Measurements from ENCODE around the gene KCNQ1. TPM values are rescaled to one million over a fixed set of nuclear protein-coding genes. Genes with fewer than 3 reads are reported as not detected.

KCNQ1 gene
- total RNA-seq, 1 experiment from 2014 or later = 9.2 TPM

DNA sequence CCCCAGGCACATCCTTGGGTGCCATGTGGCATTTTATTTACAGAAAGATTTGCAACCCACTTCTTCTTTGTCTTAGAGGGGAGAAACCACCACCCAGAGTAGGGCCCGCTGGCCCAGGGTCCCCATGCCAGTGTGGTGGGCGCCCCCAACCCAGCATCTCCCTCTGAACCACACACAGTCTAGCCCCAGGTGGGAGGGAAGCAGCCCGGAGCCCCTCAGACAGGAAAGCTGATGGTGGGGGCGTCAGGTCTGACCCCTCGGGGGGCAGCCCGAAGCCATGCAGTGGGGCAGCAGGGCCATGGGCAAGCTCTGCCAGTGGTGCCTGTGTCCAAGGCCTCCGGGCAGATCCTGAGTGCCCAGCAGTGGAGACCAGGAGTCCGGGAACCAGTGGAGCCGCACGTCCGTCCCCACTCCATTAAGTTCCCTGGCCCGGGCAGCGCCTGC lies 12.2 kb upstream of the KCNQ1 start:
- Mint-ChIP-seq H3K27me3 (ENCODE audit: unreplicated experiment) (peaks cover 5% of the 10 kb centered on the region), H3K9me3 (ENCODE audit: low read depth, unreplicated experiment) (no peaks in the 10 kb centered on the region), H3K27ac (ENCODE audit: unreplicated experiment) (no peak overlapping the region), H3K36me3 (ENCODE audit: insufficient read depth, unreplicated experiment) (no peaks in the 10 kb centered on the region), H3K4me3 (ENCODE audit: low read depth, unreplicated experiment) (no peak overlapping the region), H3K4me1 (ENCODE audit: low read depth, unreplicated experiment) (no peaks in the 10 kb centered on the region)
- DNase-seq = no peak
- intact Hi-C loops (cut with micrococcal nuclease; ENCODE audit: unreplicated experiment) = loop anchor here (10.0 kb wide), 1 partner anchor 452 kb away; the partner anchor contains the start of gene CDKN1C
- BruUV-seq (replicated peaks) = no TSS peak
- TF ChIP-seq, protein P1, sequence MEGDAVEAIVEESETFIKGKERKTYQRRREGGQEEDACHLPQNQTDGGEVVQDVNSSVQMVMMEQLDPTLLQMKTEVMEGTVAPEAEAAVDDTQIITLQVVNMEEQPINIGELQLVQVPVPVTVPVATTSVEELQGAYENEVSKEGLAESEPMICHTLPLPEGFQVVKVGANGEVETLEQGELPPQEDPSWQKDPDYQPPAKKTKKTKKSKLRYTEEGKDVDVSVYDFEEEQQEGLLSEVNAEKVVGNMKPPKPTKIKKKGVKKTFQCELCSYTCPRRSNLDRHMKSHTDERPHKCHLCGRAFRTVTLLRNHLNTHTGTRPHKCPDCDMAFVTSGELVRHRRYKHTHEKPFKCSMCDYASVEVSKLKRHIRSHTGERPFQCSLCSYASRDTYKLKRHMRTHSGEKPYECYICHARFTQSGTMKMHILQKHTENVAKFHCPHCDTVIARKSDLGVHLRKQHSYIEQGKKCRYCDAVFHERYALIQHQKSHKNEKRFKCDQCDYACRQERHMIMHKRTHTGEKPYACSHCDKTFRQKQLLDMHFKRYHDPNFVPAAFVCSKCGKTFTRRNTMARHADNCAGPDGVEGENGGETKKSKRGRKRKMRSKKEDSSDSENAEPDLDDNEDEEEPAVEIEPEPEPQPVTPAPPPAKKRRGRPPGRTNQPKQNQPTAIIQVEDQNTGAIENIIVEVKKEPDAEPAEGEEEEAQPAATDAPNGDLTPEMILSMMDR (IDR thresholded peaks at IDR 0.05; ENCODE audit: unreplicated experiment) = no peak
- CTCF ChIA-PET = no interaction called here

- CTCF ChIA-PET = interaction anchor here (0.6 kb wide), 1 partner anchor 439 kb away, joined by 3 read pairs; no protein-coding TSS in a partner anchor
- intact Hi-C loops (cut with micrococcal nuclease; ENCODE audit: unreplicated experiment) = loop anchor here (10.0 kb wide), 1 partner anchor 451 kb away; the partner anchor contains the start of gene CDKN1C
These were observed 11.5 kb upstream of the KCNQ1 start for GRCh38 chr11:2433106-2433925.

DNA sequence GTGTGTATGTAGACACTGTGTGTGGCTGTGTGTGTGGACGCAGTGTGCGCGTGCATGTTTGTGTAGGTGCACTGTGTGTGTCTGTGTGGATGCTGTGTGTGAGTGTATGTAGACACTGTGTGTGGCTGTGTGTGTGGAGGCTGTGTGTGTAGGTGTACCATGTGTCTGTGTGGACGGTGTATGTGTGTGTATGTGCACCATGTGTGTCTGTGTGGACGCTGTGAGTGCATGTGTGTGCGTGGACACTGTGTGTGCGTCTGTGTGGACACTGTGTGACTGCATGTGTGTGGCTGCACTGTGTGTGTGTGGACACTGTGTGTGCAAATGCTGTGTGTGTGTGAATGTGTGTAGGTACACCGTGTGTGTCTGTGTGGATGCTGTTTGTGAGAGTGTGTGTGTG lies 10.8 kb upstream of the KCNQ1 start:
- H3K4me3 Mint-ChIP-seq (ENCODE audit: low read depth, unreplicated experiment) = no peak overlapping the region
- TF ChIP-seq, protein P1 (IDR thresholded peaks at IDR 0.05; ENCODE audit: unreplicated experiment) = no peak
- no peaks in the 10 kb centered on the region for H3K36me3 Mint-ChIP-seq (ENCODE audit: insufficient read depth, unreplicated experiment)
- H3K4me1 Mint-ChIP-seq (ENCODE audit: low read depth, unreplicated experiment) = no peaks in the 10 kb centered on the region
- CTCF ChIA-PET = no interaction called here
- H3K27ac Mint-ChIP-seq (ENCODE audit: unreplicated experiment) = no peak overlapping the region
- peaks cover 15% of the 10 kb centered on the region for H3K27me3 Mint-ChIP-seq (ENCODE audit: unreplicated experiment)
- no TSS peak for BruUV-seq (replicated peaks)
- intact Hi-C loops (cut with micrococcal nuclease; ENCODE audit: unreplicated experiment) = loop anchor here (10.0 kb wide), 1 partner anchor 451 kb away; the partner anchor contains the start of gene CDKN1C
- no peak for DNase-seq
- H3K9me3 Mint-ChIP-seq (ENCODE audit: low read depth, unreplicated experiment) = no peaks in the 10 kb centered on the region

More at GRCh38 chr11:2433106-2433925, 11.5 kb upstream of the KCNQ1 start:
- Mint-ChIP-seq H3K4me1 (ENCODE audit: low read depth, unreplicated experiment) (no peaks in the 10 kb centered on the region), H3K27me3 (ENCODE audit: unreplicated experiment) (peaks cover 8% of the 10 kb centered on the region), H3K9me3 (ENCODE audit: low read depth, unreplicated experiment) (no peaks in the 10 kb centered on the region), H3K4me3 (ENCODE audit: low read depth, unreplicated experiment) (no peak overlapping the region), H3K27ac (ENCODE audit: unreplicated experiment) (no peak overlapping the region), H3K36me3 (ENCODE audit: insufficient read depth, unreplicated experiment) (no peaks in the 10 kb centered on the region)
- no peak for DNase-seq
- no TSS peak for BruUV-seq (replicated peaks)
- TF ChIP-seq, protein P1 (IDR thresholded peaks at IDR 0.05; ENCODE audit: unreplicated experiment) = no peak

- intact Hi-C loops (cut with micrococcal nuclease; ENCODE audit: unreplicated experiment) = loop anchor here (10.0 kb wide), 1 partner anchor 450 kb away; the partner anchor contains the start of gene CDKN1C
- Mint-ChIP-seq H3K4me3 (ENCODE audit: low read depth, unreplicated experiment) (no peak overlapping the region), H3K36me3 (ENCODE audit: insufficient read depth, unreplicated experiment) (no peaks in the 10 kb centered on the region), H3K27ac (ENCODE audit: unreplicated experiment) (no peak overlapping the region), H3K4me1 (ENCODE audit: low read depth, unreplicated experiment) (no peaks in the 10 kb centered on the region), H3K9me3 (ENCODE audit: low read depth, unreplicated experiment) (no peaks in the 10 kb centered on the region), H3K27me3 (ENCODE audit: unreplicated experiment) (peaks cover 22% of the 10 kb centered on the region)
- no TSS peak for BruUV-seq (replicated peaks)
- no peak for DNase-seq
- CTCF ChIA-PET = no interaction called here
- TF ChIP-seq, protein P1 (IDR thresholded peaks at IDR 0.05; ENCODE audit: unreplicated experiment) = no peak
These were observed 10.1 kb upstream of the KCNQ1 start for GRCh38 chr11:2434506-2435255.

All from Calu3 (cell line).